ENCODE data around the gene SMARCD2.

The SMARCD2 gene

GRCh38 chr17:63836811-63837210, 5.7 kb downstream of the SMARCD2 start:
- H3K9ac ChIP-seq = 0 out of 2 replicates have a peak overlapping the region, but pooled peaks have one; percentile 21

GRCh38 chr17:63835167-63835720, 7.2 kb downstream of the SMARCD2 start:
- no peak for TF ChIP-seq Cebpa-rat (IDR thresholded peaks at IDR 0.05)
- Histone ChIP-seq H3K36me3 (peaks cover 82% of the 10 kb centered on the region), H4K20me1 (peaks cover 91% of the 10 kb centered on the region), H3K9me3 (no peaks in the 10 kb centered on the region), H3K9ac (0 out of 2 replicates have a peak overlapping the region, but pooled peaks have one; percentile 9), H3K27ac (peak overlapping the region; percentile 80; the same call in 1 of the 2 replicates), H3K27me3 (no peaks in the 10 kb centered on the region), H3K4me3 (no peak overlapping the region), H3K4me1 (peaks cover 94% of the 10 kb centered on the region), H3K4me2 (peak overlapping the region; percentile 74)

More at GRCh38 chr17:63836811-63837210, 5.7 kb downstream of the SMARCD2 start:
- Histone ChIP-seq H3K4me2 (peak overlapping the region; percentile 98; the same call in 1 of the 2 replicates), H3K4me3 (no peak overlapping the region), H4K20me1 (peaks cover 91% of the 10 kb centered on the region), H3K9me3 (no peaks in the 10 kb centered on the region), H3K36me3 (peaks cover 66% of the 10 kb centered on the region), H3K27me3 (no peaks in the 10 kb centered on the region), H3K4me1 (peaks cover 94% of the 10 kb centered on the region), H3K27ac (0 out of 2 replicates have a peak overlapping the region, but pooled peaks have one; percentile 25)
- no peak for TF ChIP-seq Cebpa-rat (IDR thresholded peaks at IDR 0.05)

- Histone ChIP-seq H3K4me1 (peaks cover 92% of the 10 kb centered on the region), H3K36me3 (peaks cover 89% of the 10 kb centered on the region), H3K4me3 (peak overlapping the region; percentile 13; the same call in 1 of the 2 replicates), H3K4me2 (peak overlapping the region; percentile 74), H3K27me3 (no peaks in the 10 kb centered on the region), H3K27ac (peak overlapping the region; percentile 80), H4K20me1 (peaks cover 84% of the 10 kb centered on the region), H3K9ac (peak overlapping the region; percentile 65), H3K9me3 (no peaks in the 10 kb centered on the region)
- no peak for TF ChIP-seq Cebpa-rat (IDR thresholded peaks at IDR 0.05)
These were observed 7.9 kb downstream of the SMARCD2 start for GRCh38 chr17:63834431-63835166.

- no peaks in the 10 kb centered on the region for H3K9me3 ChIP-seq
- 0 out of 2 replicates have a peak overlapping the region, but pooled peaks have one; percentile 13 for H3K4me3 ChIP-seq
- peak overlapping the region; percentile 74 for H3K4me2 ChIP-seq
- H3K36me3 ChIP-seq = peaks cover 96% of the 10 kb centered on the region
- H3K9ac ChIP-seq = peak overlapping the region; percentile 65
- H3K4me1 ChIP-seq = peaks cover 92% of the 10 kb centered on the region
- H3K27ac ChIP-seq = peak overlapping the region; percentile 80
- H4K20me1 ChIP-seq = peaks cover 77% of the 10 kb centered on the region
- TF ChIP-seq Cebpa-rat (IDR thresholded peaks at IDR 0.05) = no peak
- no peaks in the 10 kb centered on the region for H3K27me3 ChIP-seq
These were observed 8.6 kb downstream of the SMARCD2 start for GRCh38 chr17:63833741-63834373.

DNA sequence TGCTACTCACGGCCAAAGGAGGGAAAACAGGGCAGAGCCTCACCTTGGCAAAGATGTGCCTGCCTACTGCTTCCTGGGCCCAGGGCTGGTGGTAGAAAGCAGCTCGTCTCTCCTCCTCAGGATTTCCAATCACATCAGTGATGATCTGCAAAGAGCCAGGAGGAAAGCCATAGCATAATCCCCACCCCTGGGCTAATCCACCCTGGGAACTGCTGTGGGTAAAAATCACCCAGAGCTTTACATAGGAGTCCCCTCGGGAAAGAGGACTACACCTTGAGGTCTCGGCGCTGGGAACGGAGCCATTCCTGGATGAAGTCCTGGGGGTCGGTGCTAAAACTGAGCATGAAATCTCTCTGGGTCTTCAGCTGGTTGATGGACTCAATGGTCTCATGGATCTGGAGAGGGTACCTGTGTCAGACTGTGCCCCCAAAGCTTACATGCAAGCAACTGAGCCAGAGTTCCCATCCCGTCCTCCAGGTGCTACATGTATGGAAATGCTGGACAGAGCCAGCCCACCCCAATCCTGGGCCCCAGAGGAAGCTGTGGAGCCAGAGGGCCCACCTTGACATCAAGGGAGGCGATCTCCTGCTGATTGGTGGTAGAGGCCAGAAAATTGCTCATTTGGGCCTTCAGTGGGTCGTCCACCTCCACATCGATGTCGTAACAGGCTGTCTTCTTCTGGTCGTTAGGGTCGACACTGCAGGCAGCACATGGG, 9.3 kb downstream of the SMARCD2 start:
- peaks cover 72% of the 10 kb centered on the region for H4K20me1 ChIP-seq
- H3K4me2 ChIP-seq = peak overlapping the region; percentile 74
- peak overlapping the region; percentile 80 for H3K27ac ChIP-seq
- no peaks in the 10 kb centered on the region for H3K9me3 ChIP-seq
- no peaks in the 10 kb centered on the region for H3K27me3 ChIP-seq
- H3K36me3 ChIP-seq = peaks cover 98% of the 10 kb centered on the region
- no peak overlapping the region for H3K4me3 ChIP-seq
- no peak for TF ChIP-seq Cebpa-rat (IDR thresholded peaks at IDR 0.05)
- peaks cover 92% of the 10 kb centered on the region for H3K4me1 ChIP-seq
- 0 out of 2 replicates have a peak overlapping the region, but pooled peaks have one; percentile 65 for H3K9ac ChIP-seq

DNA sequence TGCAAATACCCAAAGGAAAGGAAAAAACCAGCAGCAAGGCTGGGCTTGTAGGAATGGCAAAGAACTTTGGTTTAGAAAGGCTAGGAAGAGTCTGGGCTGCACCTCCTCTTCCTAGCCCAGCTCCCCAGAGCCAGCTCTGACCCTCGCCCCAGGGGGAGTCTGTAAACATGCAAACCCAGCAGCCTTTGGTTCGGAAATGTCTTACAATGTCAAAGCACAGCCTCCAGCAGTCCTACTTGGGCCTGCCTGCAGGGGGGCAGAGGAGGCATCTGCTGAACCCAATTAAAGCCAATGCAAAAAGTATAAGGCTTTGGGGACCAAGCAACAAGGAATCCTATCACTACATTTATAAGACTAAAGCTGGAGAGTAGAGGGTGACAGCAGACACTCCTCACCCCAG, 10.0 kb downstream of the SMARCD2 start:
- H4K20me1 ChIP-seq = peaks cover 70% of the 10 kb centered on the region
- 0 out of 2 replicates have a peak overlapping the region, but pooled peaks have one; percentile 35 for H3K9ac ChIP-seq
- H3K27me3 ChIP-seq = no peaks in the 10 kb centered on the region
- H3K4me2 ChIP-seq = peak overlapping the region; percentile 74
- H3K36me3 ChIP-seq = peaks cover 90% of the 10 kb centered on the region
- peaks cover 87% of the 10 kb centered on the region for H3K4me1 ChIP-seq
- H3K9me3 ChIP-seq = no peaks in the 10 kb centered on the region
- peak overlapping the region; percentile 80 for H3K27ac ChIP-seq
- no peak overlapping the region for H3K4me3 ChIP-seq
- no peak for TF ChIP-seq Cebpa-rat (IDR thresholded peaks at IDR 0.05)

DNA sequence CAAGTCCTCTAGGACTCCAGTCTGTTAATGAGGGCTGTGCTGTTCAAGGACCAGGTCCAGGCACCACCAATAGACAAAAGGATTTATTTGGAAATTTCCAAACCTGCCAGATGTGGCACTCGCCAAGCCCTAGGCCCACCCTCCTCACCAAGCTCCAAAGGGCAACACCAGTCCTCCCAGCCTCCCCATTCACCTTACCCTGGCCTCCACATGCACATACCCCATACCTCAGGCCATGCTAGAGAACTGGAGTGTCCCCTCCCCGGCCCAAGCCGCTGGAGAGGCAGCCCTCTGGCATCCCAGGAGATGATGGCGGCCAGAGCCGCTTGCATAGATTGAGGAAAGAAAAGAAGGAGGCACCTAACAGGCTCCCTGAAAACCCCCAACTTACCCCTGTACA, 10.5 kb downstream of the SMARCD2 start:
- peaks cover 82% of the 10 kb centered on the region for H3K4me1 ChIP-seq
- H3K4me3 ChIP-seq = no peak overlapping the region
- peaks cover 66% of the 10 kb centered on the region for H4K20me1 ChIP-seq
- peak overlapping the region; percentile 74 for H3K4me2 ChIP-seq
- peaks cover 86% of the 10 kb centered on the region for H3K36me3 ChIP-seq
- peak overlapping the region; percentile 80; the same call in 1 of the 2 replicates for H3K27ac ChIP-seq
- no peak for TF ChIP-seq Cebpa-rat (IDR thresholded peaks at IDR 0.05)
- no peaks in the 10 kb centered on the region for H3K27me3 ChIP-seq
- H3K9me3 ChIP-seq = no peaks in the 10 kb centered on the region
- 0 out of 2 replicates have a peak overlapping the region, but pooled peaks have one; percentile 35 for H3K9ac ChIP-seq

DNA sequence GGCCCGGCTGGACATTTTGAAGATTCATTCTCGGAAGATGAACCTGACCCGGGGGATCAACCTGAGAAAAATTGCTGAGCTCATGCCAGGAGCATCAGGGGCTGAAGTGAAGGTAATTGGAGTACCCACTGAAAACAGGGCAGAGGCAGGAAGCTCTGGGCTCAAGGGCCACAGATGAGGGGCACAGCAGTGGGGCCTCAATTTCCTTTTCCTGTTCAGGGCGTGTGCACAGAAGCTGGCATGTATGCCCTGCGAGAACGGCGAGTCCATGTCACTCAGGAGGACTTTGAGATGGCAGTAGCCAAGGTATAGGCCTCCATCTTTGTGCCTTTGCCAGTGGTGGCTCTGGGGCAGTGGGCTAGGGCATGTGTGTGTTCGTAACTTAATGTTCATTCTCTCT, 11.0 kb downstream of the SMARCD2 start:
- Histone ChIP-seq H3K9ac (peak overlapping the region; percentile 35), H3K4me2 (peak overlapping the region; percentile 74), H3K27ac (peak overlapping the region; percentile 80), H4K20me1 (peaks cover 61% of the 10 kb centered on the region; the same call in 1 of the 2 replicates), H3K4me3 (no peak overlapping the region), H3K4me1 (peaks cover 77% of the 10 kb centered on the region), H3K27me3 (no peaks in the 10 kb centered on the region), H3K36me3 (peaks cover 81% of the 10 kb centered on the region), H3K9me3 (no peaks in the 10 kb centered on the region)
- no peak for TF ChIP-seq Cebpa-rat (IDR thresholded peaks at IDR 0.05)

DNA sequence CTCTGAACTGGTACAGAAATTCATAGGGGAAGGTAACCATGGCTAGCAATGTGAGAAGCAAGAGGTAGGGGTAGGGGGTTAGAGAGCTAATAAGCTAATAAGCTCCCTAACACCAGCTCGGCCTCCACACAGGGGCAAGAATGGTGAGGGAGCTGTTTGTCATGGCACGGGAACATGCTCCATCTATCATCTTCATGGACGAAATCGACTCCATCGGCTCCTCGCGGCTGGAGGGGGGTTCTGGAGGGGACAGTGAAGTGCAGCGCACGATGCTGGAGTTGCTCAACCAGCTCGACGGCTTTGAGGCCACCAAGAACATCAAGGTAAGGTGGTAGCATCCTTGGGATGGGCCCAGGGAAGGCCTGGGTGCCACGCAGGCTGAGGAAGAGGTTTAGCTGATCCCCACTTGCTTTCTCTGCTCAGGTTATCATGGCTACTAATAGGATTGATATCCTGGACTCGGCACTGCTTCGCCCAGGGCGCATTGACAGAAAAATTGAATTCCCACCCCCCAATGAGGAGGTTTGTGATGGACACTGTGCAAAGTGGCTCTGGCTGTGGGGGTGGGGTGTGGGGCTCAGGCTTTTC, 11.5 kb downstream of the SMARCD2 start:
- H3K9ac ChIP-seq = peak overlapping the region; percentile 35
- peaks cover 76% of the 10 kb centered on the region for H3K36me3 ChIP-seq

More for the DNA sequence above, 11.5 kb downstream of the SMARCD2 start:
- TF ChIP-seq Cebpa-rat (IDR thresholded peaks at IDR 0.05) = no peak
- H3K4me3 ChIP-seq = no peak overlapping the region
- H3K4me1 ChIP-seq = peaks cover 77% of the 10 kb centered on the region
- no peaks in the 10 kb centered on the region for H3K9me3 ChIP-seq
- peaks cover 60% of the 10 kb centered on the region; the same call in 1 of the 2 replicates for H4K20me1 ChIP-seq
- peak overlapping the region; percentile 80; the same call in 1 of the 2 replicates for H3K27ac ChIP-seq
- H3K27me3 ChIP-seq = no peaks in the 10 kb centered on the region
- peak overlapping the region; percentile 74 for H3K4me2 ChIP-seq

All from BLaER1 (cell line).